Peyer's patch (tissue), 4 donors: Measurements from ENCODE around the gene ZNF593.

Experiments used
- POLR2A ChIP-seq, 2 donors: fragments of 450-650 bp; IDR thresholded peaks; one replicate each; pipeline ENCODE4 v1.5.1; 2017; ENCODE audit warnings: antibody characterized with exemption in 2 of 2, mild to moderate bottlenecking in 2 of 2, moderate library complexity in 2 of 2
- TF ChIP-seq, protein P1 (sequence below), 6 experiments: fragments of 450-650 bp in 4 of 6; fragments of 200-600 bp in 2 of 6; sonication (generic) in 1 of 6; IDR thresholded peaks; one replicate each; pipeline ENCODE4 v1.5.1; 2017 to 2019; ENCODE audit warnings: antibody characterized with exemption in 6 of 6, mild to moderate bottlenecking in 3 of 6, moderate library complexity in 1 of 6

DNA sequence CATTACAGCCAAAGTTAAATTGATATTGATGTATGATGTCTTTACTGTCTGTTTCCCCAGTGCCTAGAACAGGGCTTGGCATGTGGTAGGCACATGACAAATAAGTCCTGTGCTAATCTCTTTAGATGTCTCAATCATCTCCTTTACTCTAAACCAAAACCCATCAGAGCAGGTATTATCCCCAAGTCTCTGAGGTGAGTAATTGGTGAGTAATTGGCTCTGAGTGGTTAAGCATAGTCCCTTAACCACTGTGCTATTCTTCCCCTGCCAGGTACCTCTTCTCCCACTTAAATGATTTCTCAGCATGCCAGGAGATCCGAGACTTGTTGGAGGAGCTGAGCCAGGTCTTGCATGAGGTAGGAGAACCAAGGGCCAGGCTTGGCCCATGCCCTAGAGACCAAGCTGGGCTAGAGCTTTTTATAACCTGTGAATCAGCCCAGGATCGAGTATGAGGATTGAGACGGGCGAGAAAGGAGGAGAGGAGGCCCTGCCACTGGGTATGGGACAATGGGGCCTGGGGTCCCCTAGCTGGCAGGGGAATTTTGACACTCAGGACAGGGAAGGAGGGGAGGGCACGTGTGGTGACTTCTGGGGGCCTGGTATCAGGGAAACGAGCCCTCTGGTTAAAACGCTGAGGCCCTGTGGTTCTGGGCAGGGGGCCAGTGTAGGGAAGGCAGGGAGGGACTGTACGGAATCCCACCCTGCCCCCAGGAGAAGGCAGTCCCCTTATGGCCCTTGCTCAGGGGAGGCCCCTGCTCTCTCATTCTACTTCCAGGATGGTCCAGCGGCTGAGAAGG, 12.1 kb downstream of the ZNF593 start:
- no peak for TF ChIP-seq POLR2A (IDR thresholded peaks at IDR 0.05)
- TF ChIP-seq, protein P1, sequence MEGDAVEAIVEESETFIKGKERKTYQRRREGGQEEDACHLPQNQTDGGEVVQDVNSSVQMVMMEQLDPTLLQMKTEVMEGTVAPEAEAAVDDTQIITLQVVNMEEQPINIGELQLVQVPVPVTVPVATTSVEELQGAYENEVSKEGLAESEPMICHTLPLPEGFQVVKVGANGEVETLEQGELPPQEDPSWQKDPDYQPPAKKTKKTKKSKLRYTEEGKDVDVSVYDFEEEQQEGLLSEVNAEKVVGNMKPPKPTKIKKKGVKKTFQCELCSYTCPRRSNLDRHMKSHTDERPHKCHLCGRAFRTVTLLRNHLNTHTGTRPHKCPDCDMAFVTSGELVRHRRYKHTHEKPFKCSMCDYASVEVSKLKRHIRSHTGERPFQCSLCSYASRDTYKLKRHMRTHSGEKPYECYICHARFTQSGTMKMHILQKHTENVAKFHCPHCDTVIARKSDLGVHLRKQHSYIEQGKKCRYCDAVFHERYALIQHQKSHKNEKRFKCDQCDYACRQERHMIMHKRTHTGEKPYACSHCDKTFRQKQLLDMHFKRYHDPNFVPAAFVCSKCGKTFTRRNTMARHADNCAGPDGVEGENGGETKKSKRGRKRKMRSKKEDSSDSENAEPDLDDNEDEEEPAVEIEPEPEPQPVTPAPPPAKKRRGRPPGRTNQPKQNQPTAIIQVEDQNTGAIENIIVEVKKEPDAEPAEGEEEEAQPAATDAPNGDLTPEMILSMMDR (IDR thresholded peaks at IDR 0.05) = no peak
